SK-N-SH (cell line): ENCODE results near the gene CELF5. TPM values are rescaled to one million over a fixed set of nuclear protein-coding genes. Genes with fewer than 3 reads are reported as not detected.
"Not testable (repeated sequence)": the region's sequence is repeated elsewhere in the genome, so short reads cannot be mapped to it uniquely, and the experiment has no call there.

Source experiments
- CTCF ChIA-PET: fragments of 300-600, 350-600 bp; formaldehyde crosslinking; extraction: SDS; loops from one replicate; lab custom pipeline; 2021; lab: Yijun Ruan, JAX
- POLR2A ChIA-PET: fragments of 350-600 bp; sonication (Branson Sonifier 250); formaldehyde crosslinking; extraction: SDS; loops from one replicate; lab custom pipeline; 2020; ENCODE audit warnings: antibody characterized with exemption, inconsistent platforms; lab: Yijun Ruan, JAX
- DNase-seq: peaks from one replicate; pipeline ENCODE4 v3.0.0; 2012
- H2AFZ ChIP-seq: fragments of 200-600 bp; sonication (generic); 2 replicates; pipeline ENCODE4 v1.8.1; 2016; ENCODE audit warnings: antibody characterized with exemption, mild to moderate bottlenecking, low read depth
- H3F3A ChIP-seq: fragments of 200-600 bp; sonication (generic); replicated peaks from 2 replicates; pipeline ENCODE3; 2016; ENCODE audit warnings: antibody characterized with exemption, mild to moderate bottlenecking; ENCODE audit not compliant: insufficient read depth
- H3K27ac ChIP-seq, 2 experiments: fragments of 200-500 bp in 1 of 2; fragments of 200-600 bp in 1 of 2; sonication (Bioruptor generic) in 1 of 2; sonication (generic), shearing (Covaris generic) in 1 of 2; 2 replicates each; pipeline versions ENCODE4 v1.5.1 to v1.6.1; 2014 to 2016; ENCODE audit warnings: low read depth in 2 of 2, inconsistent platforms in 1 of 2, low read length in 1 of 2, mild to moderate bottlenecking in 1 of 2, mixed read lengths in 1 of 2
- H3K27me3 ChIP-seq: fragments of 200-600 bp; sonication (generic), shearing (Covaris generic); 2 replicates; pipeline ENCODE4 v1.6.1; 2016; ENCODE audit warnings: mixed run types; ENCODE audit not compliant: insufficient read depth
- H3K36me3 ChIP-seq, 2 experiments: fragments of 200-500 bp in 1 of 2; fragments of 200-600 bp in 1 of 2; sonication (Bioruptor generic) in 1 of 2; sonication (generic) in 1 of 2; replicated peaks in 1 of 2; 2 replicates each; pipeline versions ENCODE3 to v1.5.1; 2014 to 2016; ENCODE audit warnings: low read length in 1 of 2, mild to moderate bottlenecking in 1 of 2; ENCODE audit not compliant: insufficient read depth in 2 of 2, control insufficient read depth in 1 of 2
- H3K4me1 ChIP-seq, 2 experiments: fragments of 200-500 bp in 1 of 2; fragments of 200-600 bp in 1 of 2; sonication (Bioruptor generic) in 1 of 2; sonication (generic), shearing (Covaris generic) in 1 of 2; 2 replicates each; pipeline versions ENCODE4 v1.5.1 to v1.6.1; 2014 to 2016; ENCODE audit warnings: low read depth in 1 of 2, low read length in 1 of 2, mixed run types in 1 of 2; ENCODE audit not compliant: insufficient read depth in 2 of 2, control insufficient read depth in 1 of 2
- H3K4me2 ChIP-seq: fragments of 200-600 bp; sonication (generic), shearing (Covaris generic); 2 replicates; pipeline ENCODE4 v1.6.1; 2017; ENCODE audit warnings: mixed run types
- H3K4me3 ChIP-seq, 2 experiments: fragments of 200-500 bp in 1 of 2; fragments of 200-600 bp in 1 of 2; sonication (Bioruptor generic) in 1 of 2; sonication (generic), shearing (Covaris generic) in 1 of 2; 2 replicates each; pipeline versions ENCODE4 v1.5.1 to v1.8.1; 2014 to 2016; ENCODE audit warnings: low read depth in 2 of 2, inconsistent platforms in 1 of 2, low read length in 1 of 2, mild to moderate bottlenecking in 1 of 2, mixed read lengths in 1 of 2, moderate library complexity in 1 of 2
- H3K79me2 ChIP-seq: fragments of 200-600 bp; sonication (generic); 2 replicates; pipeline ENCODE4 v1.8.1; 2017; ENCODE audit warnings: mild to moderate bottlenecking; ENCODE audit not compliant: insufficient read depth
- H3K9ac ChIP-seq: fragments of 200-600 bp; sonication (generic); 2 replicates; pipeline ENCODE4 v1.6.1; 2017; ENCODE audit warnings: mixed run types
- H3K9me2 ChIP-seq: fragments of 200-600 bp; sonication (generic); 2 replicates; pipeline ENCODE4 v1.6.1; 2017; ENCODE audit warnings: mixed run types
- H3K9me3 ChIP-seq: fragments of 200-600 bp; sonication (generic); 2 replicates; pipeline ENCODE4 v1.6.1; 2017; ENCODE audit warnings: mixed run types, mild to moderate bottlenecking, moderate library complexity
- H4K20me1 ChIP-seq: fragments of 200-600 bp; sonication (generic); 2 replicates; pipeline ENCODE4 v1.6.1; 2017; ENCODE audit warnings: mild to moderate bottlenecking, mixed run types; ENCODE audit not compliant: insufficient read depth
- CHD2 ChIP-seq: fragments of 150-350 bp; IDR thresholded peaks from 2 replicates; pipeline ENCODE4 v1.6.1; 2018; ENCODE audit warnings: low read length; ENCODE audit not compliant: partially characterized antibody
- FOXJ3 ChIP-seq: sonication (generic); formaldehyde crosslinking; IDR thresholded peaks from 2 replicates; pipeline ENCODE4 v1.5.1; 2020; ENCODE audit warnings: mild to moderate bottlenecking, missing genetic modification reagents
- FOXM1 ChIP-seq: IDR thresholded peaks from 2 replicates; pipeline ENCODE4 v1.4.0; 2012; ENCODE audit warnings: low read depth, mild to moderate bottlenecking
- GABPA ChIP-seq: IDR thresholded peaks from 2 replicates; pipeline ENCODE4 v1.4.0; 2012; ENCODE audit warnings: low read depth, mild to moderate bottlenecking
- MAX ChIP-seq: IDR thresholded peaks from 2 replicates; pipeline ENCODE4 v1.4.0; 2012; ENCODE audit warnings: low read depth
- NFIC ChIP-seq: IDR thresholded peaks from 2 replicates; pipeline ENCODE4 v1.4.0; 2012; ENCODE audit warnings: borderline replicate concordance
- PBX3 ChIP-seq: IDR thresholded peaks from 2 replicates; pipeline ENCODE4; 2012
- RAD21 ChIP-seq: IDR thresholded peaks from 2 replicates; pipeline ENCODE4 v1.6.1; 2012; ENCODE audit warnings: mild to moderate bottlenecking, low read length
- RXRA ChIP-seq: IDR thresholded peaks from 2 replicates; pipeline ENCODE4 v1.4.0; 2012; ENCODE audit warnings: low read depth, mild to moderate bottlenecking, borderline replicate concordance
- SIN3A ChIP-seq: IDR thresholded peaks from 2 replicates; pipeline ENCODE4 v1.6.1; 2012; ENCODE audit warnings: low read depth, mild to moderate bottlenecking, low read length, moderate library complexity, borderline replicate concordance
- SMC3 ChIP-seq: IDR thresholded peaks from 2 replicates; pipeline ENCODE4 v1.6.1; 2012; ENCODE audit warnings: low read depth, low read length, improper control_type of control experiment
- TCF12 ChIP-seq: IDR thresholded peaks from 2 replicates; pipeline ENCODE4 v1.4.0; 2012
- TEAD4 ChIP-seq: IDR thresholded peaks from 2 replicates; pipeline ENCODE4 v1.4.0; 2012; ENCODE audit warnings: mild to moderate bottlenecking, borderline replicate concordance; ENCODE audit not compliant: insufficient read depth
- WGBS: methylation state at CpG from one replicate; pipeline ENCODE4 v1.1.6; 2017; ENCODE audit warnings: low lambda C conversion rate; 5-methylcytosine and 5-hydroxymethylcytosine counted together
- polyA plus RNA-seq, 3 experiments: library from polyadenylated mRNA; depleted of rRNA; stranded (reverse); fragments of >200 nt; gene quantifications; 2 replicates each; pipeline ENCODE4 v1.2.3, GENCODE V29; 2012

CELF5 gene
- polyA plus RNA-seq, 1 of the 3 experiments (the other 2 are of a cell fraction), result 0.33 TPM

GRCh38 chr19:3340340-3340739 is 115.9 kb downstream of the CELF5 start:
- Histone ChIP-seq H3K4me1 (peaks cover 7 to 23% of the 10 kb centered on the region in 2 experiments; a peak in 3 of 4 replicates), H3F3A (peaks cover 3% of the 10 kb centered on the region), H3K4me3 (no peak overlapping the region), H3K27me3 (no peaks in the 10 kb centered on the region), H3K4me2 (no peak overlapping the region), H3K79me2 (no peaks in the 10 kb centered on the region), H3K9me2 (no peaks in the 10 kb centered on the region), H3K36me3 (no peaks in the 10 kb centered on the region), H3K9ac (no peak overlapping the region), H4K20me1 (no peaks in the 10 kb centered on the region), H2AFZ (no peak overlapping the region), H3K9me3 (no peaks in the 10 kb centered on the region), H3K27ac (no peak overlapping the region)
- 85% methylated on average over 4 of the region's 11 CpGs for WGBS
- ChIA-PET CTCF (interaction anchor here (0.8 to 2.0 kb wide), 7 partner anchors 10 to 133 kb away, joined by 3 to 6 read pairs (median 3); no protein-coding TSS in a partner anchor), POLR2A (no interaction called here)
- no peak for DNase-seq
- TF ChIP-seq TEAD4 (no peak), RXRA (no peak), CHD2 (no peak), GABPA (no peak)

GRCh38 chr19:3342246-3342645 is 117.8 kb downstream of the CELF5 start:
- Histone ChIP-seq H3K4me2 (no peak overlapping the region), H3K79me2 (no peaks in the 10 kb centered on the region), H3K27me3 (no peaks in the 10 kb centered on the region), H2AFZ (no peak overlapping the region), H3K4me1 (peaks cover 0 to 6% of the 10 kb centered on the region in 2 experiments; a peak in 1 of 4 replicates), H3K36me3 (no peaks in the 10 kb centered on the region), H3K4me3 (no peak overlapping the region), H3K9me3 (no peaks in the 10 kb centered on the region), H3F3A (peaks cover 3% of the 10 kb centered on the region), H3K9ac (no peak overlapping the region), H4K20me1 (no peaks in the 10 kb centered on the region), H3K27ac (no peak overlapping the region), H3K9me2 (no peaks in the 10 kb centered on the region)
- WGBS, result 71% methylated on average over 8 of the region's 9 CpGs
- POLR2A ChIA-PET, result no interaction called here
- CTCF ChIA-PET, result interaction anchor here (1.1 to 1.3 kb wide), 2 partner anchors 87 to 130 kb away, joined by 3 to 6 read pairs; no protein-coding TSS in a partner anchor
- no peak for TF ChIP-seq MAX
- TF ChIP-seq CHD2, result no peak
- no peak for TF ChIP-seq FOXM1
- TF ChIP-seq SIN3A, result no peak
- TF ChIP-seq SMC3, result no peak
- TF ChIP-seq TCF12, result no peak
- TF ChIP-seq PBX3, result no peak
- TF ChIP-seq RXRA, result no peak
- TF ChIP-seq FOXJ3 (CRISPR knock-in tag), result no peak
- TF ChIP-seq NFIC, result no peak
- no peak for TF ChIP-seq RAD21
- no peak for DNase-seq

DNA sequence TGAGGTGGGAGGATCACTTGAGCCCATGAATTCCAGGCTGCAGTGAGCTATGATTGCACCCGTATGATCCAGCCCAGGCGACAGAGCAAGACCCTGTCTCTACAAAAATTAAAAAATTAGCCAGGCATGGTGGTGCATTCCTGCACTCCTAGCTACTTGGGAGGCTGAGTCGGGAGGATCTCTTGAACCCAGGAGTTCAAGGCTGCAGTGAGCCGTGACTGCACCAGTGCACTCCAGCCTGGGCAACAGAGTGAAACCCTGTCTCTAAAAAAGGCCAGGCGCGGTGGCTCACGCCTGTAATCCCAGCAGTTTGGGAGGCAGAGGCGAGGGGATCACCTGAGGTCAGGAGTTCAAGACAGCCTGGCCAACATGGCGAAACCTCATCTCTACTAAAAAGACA is 118.5 kb downstream of the CELF5 start:
- H3K79me2 ChIP-seq, H3K4me1 ChIP-seq, H3F3A ChIP-seq, H4K20me1 ChIP-seq, H3K9me3 ChIP-seq, H3K36me3 ChIP-seq, H3K4me2 ChIP-seq, POLR2A ChIA-PET, H2AFZ ChIP-seq, H3K27ac ChIP-seq, H3K27me3 ChIP-seq, H3K9ac ChIP-seq, H3K4me3 ChIP-seq, H3K9me2 ChIP-seq, DNase-seq: not testable (repeated sequence)
- CTCF ChIA-PET, result interaction anchor here (0.7 to 1.3 kb wide), 6 partner anchors 15 to 143 kb away, joined by 3 to 6 read pairs (median 3); no protein-coding TSS in a partner anchor
- WGBS, result 95% methylated on average over 4 of the region's 9 CpGs
